GM13977 (cell line): ENCODE measurements around the gene TANK.
"Not testable (repeated sequence)": the region's sequence is repeated elsewhere in the genome, so short reads cannot be mapped to it uniquely, and the experiment has no call there.

Experiments
- DNase-seq: peaks from one replicate; pipeline ENCODE4 v3.0.0; 2012; ENCODE audit warnings: low spot score
- CTCF ChIP-seq: IDR thresholded peaks from 2 replicates; pipeline ENCODE4 v1.5.1; 2012; ENCODE audit warnings: mild to moderate bottlenecking, control low read depth; ENCODE audit not compliant: insufficient read depth; ENCODE audit errors: extremely low read depth, missing control alignments
- in situ Hi-C: fragments of 300-500 bp; cut with MboI; formaldehyde crosslinking; loops from one replicate; pipeline ENCODE4 v1.12.0; 2022; ENCODE audit warnings: low sequenced_read_pairs, low pct_unique_long_range_greater_than_20kb, mixed read lengths, inconsistent platforms; ENCODE audit not compliant: unreplicated experiment

The TANK gene

GRCh38 chr2:161241894-161242293 lies 81.7 kb downstream of the TANK start:
- DNase-seq, result no peak
- TF ChIP-seq CTCF, result no peak
- in situ Hi-C loops, result no loop called here

- peak; percentile 47 for DNase-seq
- in situ Hi-C loops, result no loop called here
- TF ChIP-seq CTCF, result no peak
Observed at GRCh38 chr2:161243312-161243711, 83.1 kb downstream of the TANK start.

GRCh38 chr2:161243905-161244304 lies 83.7 kb downstream of the TANK start:
- DNase-seq, result no peak
- no peak for TF ChIP-seq CTCF

GRCh38 chr2:161244387-161245260 lies 84.4 kb downstream of the TANK start:
- in situ Hi-C loops, result not testable (repeated sequence)

More at GRCh38 chr2:161243905-161244304, 83.7 kb downstream of the TANK start:
- in situ Hi-C loops, result no loop called here

GRCh38 chr2:161245261-161245553 lies 85.0 kb downstream of the TANK start:
- in situ Hi-C loops, result no loop called here
- no peak for DNase-seq
- no peak for TF ChIP-seq CTCF

More at GRCh38 chr2:161244387-161245260, 84.4 kb downstream of the TANK start:
- DNase-seq, result peak; percentile 64

- no peak for DNase-seq
- in situ Hi-C loops, result no loop called here
- no peak for TF ChIP-seq CTCF
Observed at GRCh38 chr2:161245671-161246070, 85.4 kb downstream of the TANK start.

GRCh38 chr2:161246281-161246680 lies 86.1 kb downstream of the TANK start:
- DNase-seq, result no peak
- in situ Hi-C loops, result no loop called here
- no peak for TF ChIP-seq CTCF
